Measurements from ENCODE around the gene DGKB.
"Not testable (repeated sequence)": the region's sequence is repeated elsewhere in the genome, so short reads cannot be mapped to it uniquely, and the experiment has no call there.

The DGKB gene

GRCh38 chr7:14585232-14585631, 317.3 kb downstream of the DGKB start:
- DNase-seq (ENCODE audit: low spot score) = no peak

- DNase-seq (ENCODE audit: low spot score) = no peak
Measured at GRCh38 chr7:14583518-14583917, 319.0 kb downstream of the DGKB start.

- no peak for DNase-seq (ENCODE audit: low spot score)
Measured at GRCh38 chr7:14582010-14582409, 320.5 kb downstream of the DGKB start.

GRCh38 chr7:14579971-14580370, 322.6 kb downstream of the DGKB start:
- DNase-seq (ENCODE audit: low spot score) = no peak

GRCh38 chr7:14576578-14576977, 326.0 kb downstream of the DGKB start:
- DNase-seq (ENCODE audit: low spot score) = no peak

GRCh38 chr7:14570750-14571607, 331.6 kb downstream of the DGKB start:
- DNase-seq (ENCODE audit: low spot score) = no peak

- DNase-seq (ENCODE audit: low spot score) = no peak
Measured at GRCh38 chr7:14552060-14552459, 350.5 kb downstream of the DGKB start.

GRCh38 chr7:14551310-14551709, 351.2 kb downstream of the DGKB start:
- no peak for DNase-seq (ENCODE audit: low spot score)

- DNase-seq (ENCODE audit: low spot score) = no peak
Measured at GRCh38 chr7:14542624-14543023, 359.9 kb downstream of the DGKB start.

GRCh38 chr7:14521183-14521582, 381.4 kb downstream of the DGKB start:
- DNase-seq (ENCODE audit: low spot score) = no peak

GRCh38 chr7:14510268-14510667, 392.3 kb downstream of the DGKB start:
- DNase-seq (ENCODE audit: low spot score) = no peak

GRCh38 chr7:14507617-14508016, 394.9 kb downstream of the DGKB start:
- no peak for DNase-seq (ENCODE audit: low spot score)

GRCh38 chr7:14505906-14506305, 396.6 kb downstream of the DGKB start:
- DNase-seq (ENCODE audit: low spot score) = no peak

GRCh38 chr7:14504134-14504533, 398.4 kb downstream of the DGKB start:
- DNase-seq (ENCODE audit: low spot score) = no peak

- no peak for DNase-seq (ENCODE audit: low spot score)
Measured at GRCh38 chr7:14503623-14504022, 398.9 kb downstream of the DGKB start.

- no peak for DNase-seq (ENCODE audit: low spot score)
Measured at GRCh38 chr7:14501436-14501835, 401.1 kb downstream of the DGKB start.

GRCh38 chr7:14497390-14497789, 405.2 kb downstream of the DGKB start:
- no peak for DNase-seq (ENCODE audit: low spot score)

GRCh38 chr7:14495633-14496032, 406.9 kb downstream of the DGKB start:
- DNase-seq (ENCODE audit: low spot score) = no peak

- no peak for DNase-seq (ENCODE audit: low spot score)
Measured at GRCh38 chr7:14487701-14488395, 414.7 kb downstream of the DGKB start.

- DNase-seq (ENCODE audit: low spot score) = no peak
Measured at GRCh38 chr7:14483663-14484062, 418.9 kb downstream of the DGKB start.

GRCh38 chr7:14480281-14480680, 422.3 kb downstream of the DGKB start:
- no peak for DNase-seq (ENCODE audit: low spot score)

GRCh38 chr7:14478834-14479510, 423.6 kb downstream of the DGKB start:
- no peak for DNase-seq (ENCODE audit: low spot score)

GRCh38 chr7:14461716-14462115, 440.8 kb downstream of the DGKB start:
- DNase-seq (ENCODE audit: low spot score) = not testable (repeated sequence)

Data from CD4-positive, alpha-beta T cell treated with Interleukin-2 at 100 ng/mL for 4 hours (primary cell).